HepG2 (cell line): ENCODE data around the gene TSPAN31. TPM values are rescaled to one million over a fixed set of nuclear protein-coding genes. Genes with fewer than 3 reads are reported as not detected.

Source experiments
- ARNT ChIP-seq: fragments of 450-650 bp; IDR thresholded peaks from 2 replicates; pipeline ENCODE4 v1.6.1; 2017
- CEBPB ChIP-seq: IDR thresholded peaks from 2 replicates; pipeline ENCODE4 v1.6.1; 2011; ENCODE audit warnings: low read depth, low read length, improper control_type of control experiment, borderline replicate concordance
- DNMT3B ChIP-seq: conservative IDR thresholded peaks from 2 replicates; pipeline ENCODE4 v1.6.1; 2016; ENCODE audit warnings: missing biosample characterization, control low read depth
- HMGA1 ChIP-seq: sonication (generic); formaldehyde crosslinking; conservative IDR thresholded peaks from 2 replicates; pipeline ENCODE4 v1.4.0; 2020; ENCODE audit warnings: missing genetic modification reagents
- HNF4G ChIP-seq, 2 experiments: sonication (generic) in 1 of 2; formaldehyde crosslinking in 1 of 2; IDR thresholded peaks; 2 replicates each; pipeline versions ENCODE4 v1.4.0 to v1.6.1; 2011 to 2020; ENCODE audit warnings: borderline replicate concordance in 2 of 2, low read depth in 2 of 2, mild to moderate bottlenecking in 2 of 2, low read length in 1 of 2, missing genetic modification reagents in 1 of 2, moderate library complexity in 1 of 2
- ISL2 ChIP-seq: sonication (generic); formaldehyde crosslinking; IDR thresholded peaks from 2 replicates; pipeline ENCODE4 v1.5.0; 2020; ENCODE audit warnings: missing genetic modification reagents
- KDM1A ChIP-seq: IDR thresholded peaks from 2 replicates; pipeline ENCODE4 v1.6.1; 2016; ENCODE audit warnings: missing compliant biosample characterization
- SALL2 ChIP-seq: sonication (generic); formaldehyde crosslinking; IDR thresholded peaks from 2 replicates; pipeline ENCODE4 v1.8.1; 2023; ENCODE audit warnings: mild to moderate bottlenecking, missing genetic modification reagents, inconsistent platforms
- SAP130 ChIP-seq: IDR thresholded peaks from 2 replicates; pipeline ENCODE4 v1.6.1; 2016; ENCODE audit warnings: low read depth
- SRSF9 ChIP-seq: fragments of 200-400 bp; formaldehyde crosslinking; IDR thresholded peaks from 2 replicates; pipeline ENCODE4 v1.6.1; 2018; ENCODE audit warnings: borderline replicate concordance, mild to moderate bottlenecking, low read depth, low read length; ENCODE audit not compliant: insufficient read depth, poor library complexity, severe bottlenecking
- THAP11 ChIP-seq: IDR thresholded peaks from 2 replicates; pipeline ENCODE4 v1.6.1; 2016; ENCODE audit warnings: missing biosample characterization, missing genetic modification reagents
- ZNF317 ChIP-seq: sonication (generic); formaldehyde crosslinking; IDR thresholded peaks from 2 replicates; pipeline ENCODE4 v1.5.0; 2020; ENCODE audit warnings: mild to moderate bottlenecking, missing genetic modification reagents
- ZNF746 ChIP-seq: sonication (generic); formaldehyde crosslinking; IDR thresholded peaks from 2 replicates; pipeline ENCODE4 v1.8.0; 2022; ENCODE audit warnings: mild to moderate bottlenecking, missing genetic modification reagents
- ZNF776 ChIP-seq: sonication (generic); formaldehyde crosslinking; IDR thresholded peaks from 2 replicates; pipeline ENCODE4 v1.4.0; 2020; ENCODE audit warnings: mild to moderate bottlenecking, missing genetic modification reagents
- polyA plus RNA-seq, 8 experiments: library from polyadenylated mRNA; depleted of rRNA in 3 of 8; stranded (reverse) in 7 of 8; unstranded in 1 of 8; fragments of >200 nt; fragmentation: Illumina TruSeq in 4 of 8; extraction: Trizol in 4 of 8; gene quantifications; 2 replicates each; pipeline versions ENCODE4 v1.2.1 to v1.2.3, GENCODE V29; 2011 to 2016; ENCODE audit warnings: low read depth in 4 of 8, missing spikeins in 1 of 8, mixed read lengths in 1 of 8; ENCODE audit not compliant: insufficient read depth in 1 of 8
- total RNA-seq, 5 experiments: library from RNA; depleted of rRNA; stranded (reverse); fragments of >200 nt; fragmentation: Illumina TruSeq; extraction: Trizol; gene quantifications; 2 replicates each; pipeline ENCODE4 v1.2.3, GENCODE V29; 2016; ENCODE audit warnings: low read depth in 1 of 5
- TF ChIP-seq, protein P1 (sequence below): sonication (generic); formaldehyde crosslinking; IDR thresholded peaks from 2 replicates; pipeline ENCODE4 v1.4.0; 2020; ENCODE audit warnings: missing genetic modification reagents
- TF ChIP-seq, protein P2 (sequence below), 2 experiments: sonication (generic) in 1 of 2; formaldehyde crosslinking in 1 of 2; IDR thresholded peaks; 2 replicates each; pipeline versions ENCODE4 v1.6.1 to v1.9.0; 2014 to 2022; ENCODE audit warnings: antibody characterized with exemption in 1 of 2, borderline replicate concordance in 1 of 2, inconsistent platforms in 1 of 2, low read depth in 1 of 2, missing genetic modification reagents in 1 of 2
- TF ChIP-seq, protein P3 (sequence below), 2 experiments: sonication (generic) in 1 of 2; formaldehyde crosslinking in 1 of 2; IDR thresholded peaks; 2 replicates each; pipeline versions ENCODE4 v1.4.0 to v1.6.1; 2018 to 2020; ENCODE audit warnings: missing genetic modification reagents in 2 of 2, borderline replicate concordance in 1 of 2, low read depth in 1 of 2, mild to moderate bottlenecking in 1 of 2, missing biosample characterization in 1 of 2
- TF ChIP-seq, protein P4 (sequence below): IDR thresholded peaks from 2 replicates; pipeline ENCODE4 v1.6.1; 2016; ENCODE audit warnings: mild to moderate bottlenecking

The TSPAN31 gene
- total and polyA plus RNA-seq, 2 of the 13 experiments (the other 11 are each of a cell fraction or from before 2014, with no cell fraction given): 10.4 to 24.6 TPM

DNA sequence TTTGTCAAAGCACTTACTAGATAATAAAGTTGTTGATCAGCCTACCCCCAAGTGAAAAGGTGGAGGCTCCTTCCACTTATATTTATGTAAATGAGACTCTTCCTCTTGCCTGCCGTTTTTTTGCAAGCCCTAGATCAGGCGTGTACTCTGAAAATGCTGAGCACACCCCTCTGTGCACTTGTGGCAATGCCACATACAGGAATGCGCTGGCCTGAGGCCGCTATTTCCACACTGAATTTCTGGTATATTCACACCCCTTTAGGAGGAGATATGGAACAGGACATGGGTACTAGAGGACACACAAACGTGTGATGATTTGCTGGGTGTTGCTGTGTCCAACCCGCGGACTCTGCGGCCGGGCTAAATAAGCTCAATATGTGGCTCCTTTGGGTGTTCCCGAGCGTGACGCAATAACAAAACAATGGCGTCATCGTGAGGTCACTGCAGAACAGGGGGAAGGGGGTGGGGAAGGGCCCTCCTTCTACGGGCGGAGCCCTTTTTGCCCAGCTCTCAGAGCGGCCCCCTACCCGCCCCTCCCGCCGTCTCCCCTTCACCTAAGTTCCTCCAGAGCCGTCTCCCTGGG is 554 bp upstream of the TSPAN31 start (continued):
- TF ChIP-seq HNF4G (IDR thresholded peaks at IDR 0.05; ENCODE audit: borderline replicate concordance, low read depth, low read length): no peak
- TF ChIP-seq HNF4G (CRISPR knock-in tag; IDR thresholded peaks at IDR 0.05; ENCODE audit: borderline replicate concordance, low read depth): no peak
- peak; percentile 96 for TF ChIP-seq CEBPB
- peak; percentile 47; the same call in 1 of the 2 replicates for TF ChIP-seq ISL2 (CRISPR knock-in tag)
- TF ChIP-seq, protein P1, sequence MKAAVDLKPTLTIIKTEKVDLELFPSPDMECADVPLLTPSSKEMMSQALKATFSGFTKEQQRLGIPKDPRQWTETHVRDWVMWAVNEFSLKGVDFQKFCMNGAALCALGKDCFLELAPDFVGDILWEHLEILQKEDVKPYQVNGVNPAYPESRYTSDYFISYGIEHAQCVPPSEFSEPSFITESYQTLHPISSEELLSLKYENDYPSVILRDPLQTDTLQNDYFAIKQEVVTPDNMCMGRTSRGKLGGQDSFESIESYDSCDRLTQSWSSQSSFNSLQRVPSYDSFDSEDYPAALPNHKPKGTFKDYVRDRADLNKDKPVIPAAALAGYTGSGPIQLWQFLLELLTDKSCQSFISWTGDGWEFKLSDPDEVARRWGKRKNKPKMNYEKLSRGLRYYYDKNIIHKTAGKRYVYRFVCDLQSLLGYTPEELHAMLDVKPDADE: no peak
- no peak for TF ChIP-seq SRSF9
- TF ChIP-seq ZNF746: peak; percentile 41; the same call in 1 of the 2 replicates
- 0 out of 2 replicates have a peak, but pooled peaks have one; percentile 6 for TF ChIP-seq ZNF776
- TF ChIP-seq KDM1A (CRISPR knock-in tag): 0 out of 2 replicates have a peak, but pooled peaks have one; percentile 25
- TF ChIP-seq, protein P2, sequence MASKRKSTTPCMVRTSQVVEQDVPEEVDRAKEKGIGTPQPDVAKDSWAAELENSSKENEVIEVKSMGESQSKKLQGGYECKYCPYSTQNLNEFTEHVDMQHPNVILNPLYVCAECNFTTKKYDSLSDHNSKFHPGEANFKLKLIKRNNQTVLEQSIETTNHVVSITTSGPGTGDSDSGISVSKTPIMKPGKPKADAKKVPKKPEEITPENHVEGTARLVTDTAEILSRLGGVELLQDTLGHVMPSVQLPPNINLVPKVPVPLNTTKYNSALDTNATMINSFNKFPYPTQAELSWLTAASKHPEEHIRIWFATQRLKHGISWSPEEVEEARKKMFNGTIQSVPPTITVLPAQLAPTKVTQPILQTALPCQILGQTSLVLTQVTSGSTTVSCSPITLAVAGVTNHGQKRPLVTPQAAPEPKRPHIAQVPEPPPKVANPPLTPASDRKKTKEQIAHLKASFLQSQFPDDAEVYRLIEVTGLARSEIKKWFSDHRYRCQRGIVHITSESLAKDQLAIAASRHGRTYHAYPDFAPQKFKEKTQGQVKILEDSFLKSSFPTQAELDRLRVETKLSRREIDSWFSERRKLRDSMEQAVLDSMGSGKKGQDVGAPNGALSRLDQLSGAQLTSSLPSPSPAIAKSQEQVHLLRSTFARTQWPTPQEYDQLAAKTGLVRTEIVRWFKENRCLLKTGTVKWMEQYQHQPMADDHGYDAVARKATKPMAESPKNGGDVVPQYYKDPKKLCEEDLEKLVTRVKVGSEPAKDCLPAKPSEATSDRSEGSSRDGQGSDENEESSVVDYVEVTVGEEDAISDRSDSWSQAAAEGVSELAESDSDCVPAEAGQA (IDR thresholded peaks at IDR 0.05; ENCODE audit: low read depth): peak; percentile 97
- TF ChIP-seq, protein P2 (CRISPR knock-in tag; IDR thresholded peaks at IDR 0.05; ENCODE audit: borderline replicate concordance): no peak
- TF ChIP-seq, protein P3, sequence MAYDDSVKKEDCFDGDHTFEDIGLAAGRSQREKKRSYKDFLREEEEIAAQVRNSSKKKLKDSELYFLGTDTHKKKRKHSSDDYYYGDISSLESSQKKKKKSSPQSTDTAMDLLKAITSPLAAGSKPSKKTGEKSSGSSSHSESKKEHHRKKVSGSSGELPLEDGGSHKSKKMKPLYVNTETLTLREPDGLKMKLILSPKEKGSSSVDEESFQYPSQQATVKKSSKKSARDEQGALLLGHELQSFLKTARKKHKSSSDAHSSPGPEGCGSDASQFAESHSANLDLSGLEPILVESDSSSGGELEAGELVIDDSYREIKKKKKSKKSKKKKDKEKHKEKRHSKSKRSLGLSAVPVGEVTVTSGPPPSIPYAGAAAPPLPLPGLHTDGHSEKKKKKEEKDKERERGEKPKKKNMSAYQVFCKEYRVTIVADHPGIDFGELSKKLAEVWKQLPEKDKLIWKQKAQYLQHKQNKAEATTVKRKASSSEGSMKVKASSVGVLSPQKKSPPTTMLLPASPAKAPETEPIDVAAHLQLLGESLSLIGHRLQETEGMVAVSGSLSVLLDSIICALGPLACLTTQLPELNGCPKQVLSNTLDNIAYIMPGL (CRISPR knock-in tag; IDR thresholded peaks at IDR 0.05; ENCODE audit: borderline replicate concordance in 1 of 2, low read depth in 1 of 2): peak in 1 of 2 experiments; percentile 10; a peak in 1 of 4 replicates
- TF ChIP-seq SALL2 (CRISPR knock-in tag): no peak
- TF ChIP-seq, protein P4, sequence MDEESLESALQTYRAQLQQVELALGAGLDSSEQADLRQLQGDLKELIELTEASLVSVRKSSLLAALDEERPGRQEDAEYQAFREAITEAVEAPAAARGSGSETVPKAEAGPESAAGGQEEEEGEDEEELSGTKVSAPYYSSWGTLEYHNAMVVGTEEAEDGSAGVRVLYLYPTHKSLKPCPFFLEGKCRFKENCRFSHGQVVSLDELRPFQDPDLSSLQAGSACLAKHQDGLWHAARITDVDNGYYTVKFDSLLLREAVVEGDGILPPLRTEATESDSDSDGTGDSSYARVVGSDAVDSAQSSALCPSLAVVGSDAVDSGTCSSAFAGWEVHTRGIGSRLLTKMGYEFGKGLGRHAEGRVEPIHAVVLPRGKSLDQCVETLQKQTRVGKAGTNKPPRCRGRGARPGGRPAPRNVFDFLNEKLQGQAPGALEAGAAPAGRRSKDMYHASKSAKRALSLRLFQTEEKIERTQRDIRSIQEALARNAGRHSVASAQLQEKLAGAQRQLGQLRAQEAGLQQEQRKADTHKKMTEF (CRISPR knock-in tag): peak; percentile 7
- no peak for TF ChIP-seq DNMT3B (CRISPR knock-in tag)
- peak; percentile 63; the same call in 1 of the 2 replicates for TF ChIP-seq ZNF317 (CRISPR knock-in tag)
- TF ChIP-seq THAP11 (CRISPR knock-in tag): no peak
- TF ChIP-seq HMGA1: no peak
- TF ChIP-seq SAP130 (CRISPR knock-in tag): peak; percentile 4; the same call in 1 of the 2 replicates
- TF ChIP-seq ARNT: no peak
